Endometrial microvascular endothelial cells (primary cell): ENCODE results near the gene SRRM3. TPM values are rescaled to one million over a fixed set of nuclear protein-coding genes. Genes with fewer than 3 reads are reported as not detected.
"Not testable (repeated sequence)": the region's sequence is repeated elsewhere in the genome, so short reads cannot be mapped to it uniquely, and the experiment has no call there.

Experiments used
- in situ Hi-C: cut with HindIII; loops from 2 replicates; pipeline ENCODE4 v1.10.0; 2017; ENCODE audit warnings: low sequenced_read_pairs, low pct_unique_long_range_greater_than_20kb; ENCODE audit errors: inconsistent ontology term
- total RNA-seq: library from RNA; depleted of rRNA; stranded (reverse); fragments of >200 nt; gene quantifications from one replicate; pipeline ENCODE4 v1.2.3, GENCODE V29; 2015; ENCODE audit errors: inconsistent ontology term

Gene SRRM3
- total RNA-seq, result not detected

- in situ Hi-C loops, result no loop called here
Observed at GRCh38 chr7:76201732-76202665, at the start of gene SRRM3. Gene SRRM3, plus strand, starts transcription at chr7:76201896. Its CDS starts 33,171 bp downstream, at chr7:76235067.

- in situ Hi-C loops, result no loop called here
Observed at GRCh38 chr7:76151932-76152331, 49.8 kb upstream of the SRRM3 start.

- in situ Hi-C loops, result not testable (repeated sequence)
Observed at GRCh38 chr7:76153571-76154230, 48.0 kb upstream of the SRRM3 start.

- in situ Hi-C loops, result no loop called here
Observed at GRCh38 chr7:76155938-76156337, 45.8 kb upstream of the SRRM3 start.

GRCh38 chr7:76156992-76157685 lies 44.6 kb upstream of the SRRM3 start:
- in situ Hi-C loops, result not testable (repeated sequence)

- in situ Hi-C loops, result not testable (repeated sequence)
Observed at GRCh38 chr7:76158416-76158815, 43.3 kb upstream of the SRRM3 start.

GRCh38 chr7:76162416-76163170 lies 39.1 kb upstream of the SRRM3 start:
- in situ Hi-C loops, result not testable (repeated sequence)

- in situ Hi-C loops, result not testable (repeated sequence)
Observed at GRCh38 chr7:76163812-76164211, 37.9 kb upstream of the SRRM3 start.

GRCh38 chr7:76165106-76165972 lies 36.4 kb upstream of the SRRM3 start:
- in situ Hi-C loops, result no loop called here

- in situ Hi-C loops, result no loop called here
Observed at GRCh38 chr7:76165973-76166403, 35.7 kb upstream of the SRRM3 start.

- in situ Hi-C loops, result no loop called here
Observed at GRCh38 chr7:76166404-76167255, 35.1 kb upstream of the SRRM3 start.

- in situ Hi-C loops, result no loop called here
Observed at GRCh38 chr7:76173566-76174205, 28.0 kb upstream of the SRRM3 start.

- in situ Hi-C loops, result not testable (repeated sequence)
Observed at GRCh38 chr7:76176951-76177350, 24.7 kb upstream of the SRRM3 start.

- in situ Hi-C loops, result no loop called here
Observed at GRCh38 chr7:76179686-76180085, 22.0 kb upstream of the SRRM3 start.

- in situ Hi-C loops, result no loop called here
Observed at GRCh38 chr7:76182225-76182960, 19.3 kb upstream of the SRRM3 start.
